ENCODE data around the gene PARD3. TPM values are rescaled to one million over a fixed set of nuclear protein-coding genes. Genes with fewer than 3 reads are reported as not detected.

PARD3 gene
- total RNA-seq, 1 donor from 2014 or later: 26.0 TPM

- no peaks in the 10 kb centered on the region for H3K27me3 Mint-ChIP-seq (ENCODE audit: low read depth)
- peak overlapping the region; percentile 83 for H3K27ac Mint-ChIP-seq (ENCODE audit: unreplicated experiment)
- DNase-seq (ENCODE audit: low spot score): no peak
- peaks cover 9% of the 10 kb centered on the region for H3K36me3 Mint-ChIP-seq (ENCODE audit: low read depth)
- no peak for TF ChIP-seq CTCF (IDR thresholded peaks at IDR 0.05)
- no peaks in the 10 kb centered on the region for H3K9me3 Mint-ChIP-seq (ENCODE audit: low read depth)
- H3K4me1 Mint-ChIP-seq (ENCODE audit: low read depth): peaks cover 28% of the 10 kb centered on the region
- H3K4me3 Mint-ChIP-seq (ENCODE audit: unreplicated experiment): peak overlapping the region; percentile 5
These were observed 491.9 kb downstream of the PARD3 start for GRCh38 chr10:34323192-34323591.

DNA sequence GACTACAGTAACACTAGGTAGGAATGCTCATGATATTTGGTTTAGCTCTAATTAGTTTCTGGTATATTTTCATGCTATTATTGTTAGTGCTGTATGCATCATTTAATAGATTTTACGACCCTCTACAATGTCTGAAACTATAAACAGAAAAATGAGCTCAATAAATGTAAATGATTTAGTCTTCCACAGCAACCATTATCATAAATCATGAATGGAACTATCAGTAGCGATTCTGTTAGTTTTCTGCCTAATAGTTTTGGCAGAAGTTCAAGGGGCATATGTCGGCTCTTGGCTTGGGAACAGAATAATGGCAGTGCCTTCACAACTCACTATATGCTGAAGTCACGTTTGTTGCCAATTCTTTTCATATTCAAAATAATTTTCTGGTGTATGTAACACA, 494.8 kb downstream of the PARD3 start:
- Mint-ChIP-seq H3K27ac (ENCODE audit: unreplicated experiment) (no peak overlapping the region), H3K27me3 (ENCODE audit: low read depth) (no peaks in the 10 kb centered on the region), H3K36me3 (ENCODE audit: low read depth) (peaks cover 10% of the 10 kb centered on the region), H3K9me3 (ENCODE audit: low read depth) (no peaks in the 10 kb centered on the region), H3K4me3 (ENCODE audit: unreplicated experiment) (no peak overlapping the region), H3K4me1 (ENCODE audit: low read depth) (peaks cover 28% of the 10 kb centered on the region)
- DNase-seq (ENCODE audit: low spot score): no peak
- no peak for TF ChIP-seq CTCF (IDR thresholded peaks at IDR 0.05)

- DNase-seq (ENCODE audit: low spot score): no peak
- Mint-ChIP-seq H3K36me3 (ENCODE audit: low read depth) (peaks cover 5% of the 10 kb centered on the region), H3K9me3 (ENCODE audit: low read depth) (no peaks in the 10 kb centered on the region), H3K27me3 (ENCODE audit: low read depth) (no peaks in the 10 kb centered on the region), H3K27ac (ENCODE audit: unreplicated experiment) (no peak overlapping the region), H3K4me3 (ENCODE audit: unreplicated experiment) (no peak overlapping the region), H3K4me1 (ENCODE audit: low read depth) (peaks cover 31% of the 10 kb centered on the region)
- TF ChIP-seq CTCF (IDR thresholded peaks at IDR 0.05): no peak
These were observed 495.8 kb downstream of the PARD3 start for GRCh38 chr10:34319197-34319846.

- H3K27me3 Mint-ChIP-seq (ENCODE audit: low read depth): no peaks in the 10 kb centered on the region
These were observed 498.9 kb downstream of the PARD3 start for GRCh38 chr10:34316154-34316553.

GRCh38 chr10:34314457-34314856, 500.6 kb downstream of the PARD3 start:
- H3K27ac Mint-ChIP-seq (ENCODE audit: unreplicated experiment): no peak overlapping the region
- H3K9me3 Mint-ChIP-seq (ENCODE audit: low read depth): no peaks in the 10 kb centered on the region
- H3K4me1 Mint-ChIP-seq (ENCODE audit: low read depth): peaks cover 20% of the 10 kb centered on the region
- H3K27me3 Mint-ChIP-seq (ENCODE audit: low read depth): no peaks in the 10 kb centered on the region
- no peak overlapping the region for H3K4me3 Mint-ChIP-seq (ENCODE audit: unreplicated experiment)
- peaks cover 4% of the 10 kb centered on the region for H3K36me3 Mint-ChIP-seq (ENCODE audit: low read depth)
- DNase-seq (ENCODE audit: low spot score): no peak
- no peak for TF ChIP-seq CTCF (IDR thresholded peaks at IDR 0.05)

More at GRCh38 chr10:34316154-34316553, 498.9 kb downstream of the PARD3 start:
- H3K4me1 Mint-ChIP-seq (ENCODE audit: low read depth): peaks cover 26% of the 10 kb centered on the region
- no peak for DNase-seq (ENCODE audit: low spot score)
- peaks cover 4% of the 10 kb centered on the region for H3K36me3 Mint-ChIP-seq (ENCODE audit: low read depth)
- TF ChIP-seq CTCF (IDR thresholded peaks at IDR 0.05): no peak
- H3K9me3 Mint-ChIP-seq (ENCODE audit: low read depth): no peaks in the 10 kb centered on the region
- H3K27ac Mint-ChIP-seq (ENCODE audit: unreplicated experiment): no peak overlapping the region
- no peak overlapping the region for H3K4me3 Mint-ChIP-seq (ENCODE audit: unreplicated experiment)

Measured in chondrocyte (in vitro differentiated cells).